T-cell (primary cell): ENCODE results near the gene HSDL2. TPM values are rescaled to one million over a fixed set of nuclear protein-coding genes. Genes with fewer than 3 reads are reported as not detected.

Source experiments
- ATAC-seq, 4 experiments: fragments of 200-7000 bp in 3 of 4; fragments of 150-1000 bp in 1 of 4; cut with Tn5 transposase; replicated peaks in 1 of 4; 1 replicate in 3 of 4; 2 replicates in 1 of 4; pipeline ENCODE4 v1.10.0; 2021; ENCODE audit warnings: moderate library complexity in 3 of 4, mild to moderate bottlenecking in 2 of 4, moderate number of reproducible peaks in 1 of 4
- CTCF ChIA-PET, 2 donors: fragments of 300-600 bp; sonication (Branson Sonifier 250); formaldehyde crosslinking; loops; one replicate each; lab custom pipeline; 2022; ENCODE audit warnings: antibody characterized with exemption in 2 of 2; lab: Charles Lee
- POLR2A ChIA-PET, 2 donors: fragments of 300-600 bp; sonication (Branson Sonifier 250); formaldehyde crosslinking; loops; one replicate each; lab custom pipeline; 2022; ENCODE audit warnings: antibody characterized with exemption in 2 of 2; lab: Charles Lee
- DNase-seq, 35 experiments: peaks; one replicate each; pipeline versions ENCODE4 v3.0.0 to v3.0.0-alpha.2; 2013 to 2023
- H3K27ac ChIP-seq: one replicate; pipeline ENCODE4 v1.5.1; 2013; ENCODE audit warnings: low read length
- H3K27me3 ChIP-seq, 2 experiments: replicated peaks in 1 of 2; 1 replicate in 1 of 2; 2 replicates in 1 of 2; pipeline versions ENCODE4 v1.6.1 to v1.7.0; 2013; ENCODE audit warnings: low read length in 1 of 2, mixed read lengths in 1 of 2; ENCODE audit not compliant: control insufficient read depth in 2 of 2, insufficient read depth in 2 of 2; ENCODE audit errors: extremely low read depth in 1 of 2
- H3K36me3 ChIP-seq, 2 donors: 1 replicate in 1 of 2; 2 replicates in 1 of 2; pipeline versions ENCODE4 v1.6.1 to v1.7.0; 2013; ENCODE audit warnings: low read length in 1 of 2; ENCODE audit not compliant: control insufficient read depth in 2 of 2, insufficient read depth in 1 of 2; ENCODE audit errors: extremely low read depth in 1 of 2
- H3K4me1 ChIP-seq, 2 experiments: 1 replicate in 1 of 2; 2 replicates in 1 of 2; pipeline versions ENCODE4 v1.6.1 to v1.7.0; 2013; ENCODE audit warnings: low read length in 2 of 2, mixed read lengths in 1 of 2; ENCODE audit not compliant: insufficient read depth in 2 of 2, control insufficient read depth in 1 of 2; ENCODE audit errors: extremely low read depth in 1 of 2
- H3K4me3 ChIP-seq, 2 donors: 1 replicate in 1 of 2; 2 replicates in 1 of 2; pipeline versions ENCODE4 v1.5.1 to v1.7.0; 2013; ENCODE audit warnings: mild to moderate bottlenecking in 2 of 2, low read length in 1 of 2, moderate library complexity in 1 of 2; ENCODE audit not compliant: control insufficient read depth in 1 of 2; ENCODE audit errors: extremely low read depth in 1 of 2
- H3K9me3 ChIP-seq: 2 replicates; pipeline ENCODE4 v1.7.0; 2013
- H3K27ac Mint-ChIP-seq, 2 donors: one replicate each; pipeline ENCODE4 v1.8.0; 2020 to 2021; ENCODE audit warnings: mild to moderate bottlenecking in 2 of 2, mixed read lengths in 2 of 2
- H3K27me3 Mint-ChIP-seq, 2 donors: one replicate each; pipeline ENCODE4 v1.8.0; 2021 to 2022; ENCODE audit warnings: mixed read lengths in 2 of 2
- H3K36me3 Mint-ChIP-seq: one replicate; pipeline ENCODE4 v1.8.0; 2021; ENCODE audit warnings: mixed read lengths
- H3K4me1 Mint-ChIP-seq, 3 donors: one replicate each; pipeline ENCODE4 v1.8.0; 2020 to 2022; ENCODE audit warnings: mixed read lengths in 3 of 3, mild to moderate bottlenecking in 1 of 3
- H3K4me3 Mint-ChIP-seq, 3 donors: one replicate each; pipeline ENCODE4 v1.8.0; 2020 to 2022; ENCODE audit warnings: mild to moderate bottlenecking in 3 of 3, mixed read lengths in 3 of 3, moderate library complexity in 3 of 3
- H3K9me3 Mint-ChIP-seq, 3 donors: one replicate each; pipeline ENCODE4 v1.8.0; 2020 to 2022; ENCODE audit warnings: mixed read lengths in 3 of 3
- WGBS: methylation state at CpG from one replicate; pipeline ENCODE4 v1.1.5; 2013; ENCODE audit warnings: missing lambda C conversion rate; ENCODE audit not compliant: insufficient coverage; 5-methylcytosine and 5-hydroxymethylcytosine counted together
- total RNA-seq, 35 experiments: library from RNA in 6 of 35; stranded (reverse) in 6 of 35; fragments of 120-200 nt in 1 of 35; gene quantifications; one replicate each; pipeline versions ENCODE4 v1.2.1 to v1.2.4 and lab custom pipeline; 2013 to 2026

Gene HSDL2
- total RNA-seq, 5 donors from 2014 or later (not counting 1 experiment from before 2014, with no cell fraction given), result 9.1 to 11.8 (median 10.8) TPM

DNA sequence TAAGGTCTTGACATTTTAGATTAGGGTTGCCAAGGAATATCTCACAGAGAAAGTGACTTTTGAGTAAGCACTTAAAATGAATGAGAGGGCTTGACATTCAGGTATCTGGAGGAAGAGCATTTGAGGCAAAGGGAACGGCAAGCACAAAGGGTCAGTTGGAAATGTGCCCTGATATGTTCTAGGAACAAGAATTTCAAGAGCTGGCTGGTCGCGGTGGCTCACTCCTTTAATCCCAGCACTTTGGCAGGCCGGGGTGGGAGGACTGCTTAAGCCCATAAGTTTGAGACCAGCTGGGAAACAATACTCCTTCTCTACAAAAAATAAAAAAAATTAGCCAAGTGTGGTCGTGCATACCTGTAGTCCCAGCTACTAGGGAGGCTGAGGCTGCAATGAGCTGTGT, 123.3 kb downstream of the HSDL2 start:
- no peaks in the 10 kb centered on the region for H3K27me3 Mint-ChIP-seq
- ChIA-PET CTCF (no interaction called here), POLR2A (no interaction called here)
- DNase-seq, result no peak
- H3K9me3 ChIP-seq, result no peaks in the 10 kb centered on the region
- H3K36me3 ChIP-seq, result no peaks in the 10 kb centered on the region
- H3K9me3 Mint-ChIP-seq, result no peaks in the 10 kb centered on the region
- H3K4me3 Mint-ChIP-seq, result no peak overlapping the region
- H3K4me1 ChIP-seq, result no peaks in the 10 kb centered on the region
- H3K27ac ChIP-seq, result no peak overlapping the region
- peaks cover 0 to 2% of the 10 kb centered on the region in 2 experiments for H3K27me3 ChIP-seq
- peaks cover 0 to 7% (median 6%) of the 10 kb centered on the region in 3 donors for H3K4me1 Mint-ChIP-seq
- no peak for ATAC-seq
- H3K27ac Mint-ChIP-seq, result no peak overlapping the region
- peaks cover 6% of the 10 kb centered on the region for H3K36me3 Mint-ChIP-seq
- 92% methylated on average over 4 of the region's 5 CpGs for WGBS
- no peak overlapping the region for H3K4me3 ChIP-seq

DNA sequence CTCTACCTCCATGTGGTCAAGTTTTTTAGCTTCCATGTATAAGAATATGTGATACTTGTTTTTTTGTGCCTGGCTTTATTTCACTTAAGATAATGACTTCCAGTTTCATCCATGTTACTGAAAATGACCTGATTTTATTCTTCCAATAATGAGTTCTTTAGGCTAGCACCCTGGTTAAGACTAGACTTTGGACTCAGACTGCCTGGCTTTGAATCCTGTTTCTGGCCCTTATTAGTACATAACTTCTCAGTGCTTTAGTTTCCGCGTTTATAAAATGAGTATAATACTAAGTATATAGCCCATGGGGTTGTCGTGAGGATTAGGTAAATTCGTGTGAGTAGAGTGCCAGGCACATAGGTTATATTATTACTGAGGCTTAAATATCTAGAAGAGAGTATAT, 125.2 kb downstream of the HSDL2 start:
- H3K27ac Mint-ChIP-seq, result no peak overlapping the region

DNA sequence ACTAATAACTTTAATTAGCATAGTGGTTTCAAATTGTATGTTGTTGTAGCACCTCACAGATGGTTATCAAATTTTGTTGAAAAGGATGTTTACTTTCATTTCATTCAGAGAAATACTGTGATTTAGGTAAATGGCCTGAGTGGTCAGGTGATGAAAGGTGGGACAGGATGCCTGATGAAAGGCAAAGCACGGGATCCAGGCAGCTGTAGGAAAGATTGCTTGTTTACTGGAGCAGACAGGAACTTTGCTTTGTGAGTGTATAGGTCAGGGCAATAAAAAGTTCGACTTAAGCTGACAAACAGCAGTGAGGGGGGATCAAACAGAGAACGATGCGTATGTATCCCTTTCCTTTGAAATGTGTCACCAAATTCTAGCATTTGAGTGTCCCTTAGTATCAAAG, 125.7 kb downstream of the HSDL2 start:
- Histone ChIP-seq H3K27me3 (peaks cover 0 to 2% of the 10 kb centered on the region in 2 experiments), H3K27ac (no peak overlapping the region), H3K36me3 (no peaks in the 10 kb centered on the region), H3K4me1 (no peaks in the 10 kb centered on the region), H3K9me3 (no peaks in the 10 kb centered on the region), H3K4me3 (no peak overlapping the region)
- no peaks in the 10 kb centered on the region for H3K36me3 Mint-ChIP-seq
- ChIA-PET CTCF (interaction anchor here in 1 of 2 donors (1.0 to 1.3 kb wide), 2 partner anchors 62 to 66 kb away, joined by 3 read pairs; no protein-coding TSS in a partner anchor), POLR2A (no interaction called here)
- no peak overlapping the region for H3K4me3 Mint-ChIP-seq
- H3K9me3 Mint-ChIP-seq, result no peaks in the 10 kb centered on the region
- no peaks in the 10 kb centered on the region for H3K27me3 Mint-ChIP-seq
- ATAC-seq, result no peak
- no peak overlapping the region for H3K27ac Mint-ChIP-seq
- no peak for DNase-seq
- WGBS, result 79% methylated on average over 1 of the region's 4 CpGs
- H3K4me1 Mint-ChIP-seq, result peaks cover 0 to 7% (median 6%) of the 10 kb centered on the region in 3 donors

More for the DNA sequence above, 125.2 kb downstream of the HSDL2 start:
- ATAC-seq (no peak), DNase-seq (no peak)
- H3K36me3 Mint-ChIP-seq, result no peaks in the 10 kb centered on the region
- no CpG with 5 or more reads among the region's 4 CpGs for WGBS
- H3K27ac ChIP-seq, result no peak overlapping the region
- no peak overlapping the region for H3K4me3 ChIP-seq
- peaks cover 0 to 2% of the 10 kb centered on the region in 2 experiments for H3K27me3 ChIP-seq
- no peaks in the 10 kb centered on the region for H3K27me3 Mint-ChIP-seq
- H3K9me3 Mint-ChIP-seq, result no peaks in the 10 kb centered on the region
- peaks cover 0 to 7% (median 6%) of the 10 kb centered on the region in 3 donors for H3K4me1 Mint-ChIP-seq
- H3K9me3 ChIP-seq, result no peaks in the 10 kb centered on the region
- H3K4me3 Mint-ChIP-seq, result no peak overlapping the region
- H3K4me1 ChIP-seq, result no peaks in the 10 kb centered on the region
- CTCF ChIA-PET, result interaction anchor here in 1 of 2 donors (1.0 kb wide), 1 partner anchor 66 kb away, joined by 3 read pairs; no protein-coding TSS in a partner anchor
- POLR2A ChIA-PET, result no interaction called here
- no peaks in the 10 kb centered on the region for H3K36me3 ChIP-seq

DNA sequence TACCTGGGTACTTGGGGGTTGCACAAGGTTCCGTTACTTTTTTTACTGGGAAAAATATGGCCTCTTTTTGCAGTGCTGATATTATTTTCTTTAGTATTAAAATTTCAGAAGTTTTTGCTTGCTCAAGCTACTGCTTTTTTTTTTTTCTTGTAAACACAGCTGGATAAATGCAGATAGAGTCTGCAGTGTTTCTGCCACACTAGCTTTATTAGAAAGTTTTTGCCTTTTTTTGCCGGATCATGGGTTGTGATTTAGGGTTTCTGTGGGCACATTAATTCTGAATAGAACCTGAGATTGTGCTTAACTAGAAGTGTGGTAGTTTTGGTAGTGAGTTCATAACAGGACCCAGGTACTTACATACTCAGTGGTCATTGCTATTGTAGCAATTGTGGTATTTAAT, 126.7 kb downstream of the HSDL2 start:
- DNase-seq (no peak), ATAC-seq (no peak)
- Histone ChIP-seq H3K27ac (no peak overlapping the region), H3K36me3 (no peaks in the 10 kb centered on the region), H3K4me3 (no peak overlapping the region), H3K4me1 (no peaks in the 10 kb centered on the region), H3K9me3 (no peaks in the 10 kb centered on the region), H3K27me3 (peaks cover 0 to 2% of the 10 kb centered on the region in 2 experiments)
- Mint-ChIP-seq H3K4me1 (peaks cover 0 to 7% (median 2%) of the 10 kb centered on the region in 3 donors), H3K4me3 (no peak overlapping the region), H3K9me3 (no peaks in the 10 kb centered on the region), H3K27ac (no peak overlapping the region), H3K27me3 (no peaks in the 10 kb centered on the region), H3K36me3 (no peaks in the 10 kb centered on the region)
- CTCF ChIA-PET, result interaction anchor here in 1 of 2 donors (1.3 kb wide), 1 partner anchor 63 kb away, joined by 3 read pairs; no protein-coding TSS in a partner anchor
- POLR2A ChIA-PET, result no interaction called here
- WGBS, result 93% methylated on average over 2 of the region's 2 CpGs

DNA sequence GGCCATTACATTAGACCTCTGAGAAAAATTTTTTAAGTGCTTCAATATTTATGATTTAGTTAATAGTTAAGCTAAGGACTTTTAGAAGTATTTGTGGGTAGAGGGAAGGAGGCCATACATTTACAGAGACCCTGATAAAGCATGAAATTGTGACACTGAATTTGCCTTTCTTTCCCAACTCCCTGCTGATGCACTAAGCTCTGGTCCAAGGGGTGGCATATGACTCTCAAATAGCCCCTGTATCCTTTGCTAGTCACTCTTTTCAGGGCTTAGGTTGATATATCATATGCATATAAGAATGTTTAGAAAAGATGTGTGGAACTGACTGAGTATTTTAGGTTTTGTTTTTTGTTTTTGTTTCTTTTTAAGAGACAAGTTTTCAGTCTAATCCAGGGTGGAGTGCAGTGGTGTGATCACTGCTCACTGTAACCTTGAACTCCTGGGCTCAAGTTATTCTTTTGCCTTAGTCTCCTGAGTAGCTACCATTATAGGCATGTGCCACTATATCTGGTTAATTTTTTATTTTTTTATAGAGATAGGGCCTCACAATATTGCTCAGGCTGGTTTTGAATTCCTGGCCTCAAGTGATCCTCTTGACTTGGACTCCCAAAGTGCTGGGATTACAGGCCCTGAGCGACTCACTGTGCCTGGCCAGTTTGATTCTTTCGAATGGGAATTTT, 127.2 kb downstream of the HSDL2 start:
- POLR2A ChIA-PET, result no interaction called here
- whole genome bisulfite sequencing, result no CpG with 5 or more reads among the region's 2 CpGs
- Mint-ChIP-seq H3K9me3 (no peaks in the 10 kb centered on the region), H3K27ac (no peak overlapping the region), H3K4me3 (no peak overlapping the region), H3K27me3 (no peaks in the 10 kb centered on the region), H3K4me1 (peaks cover 0 to 7% (median 0%) of the 10 kb centered on the region in 3 donors), H3K36me3 (no peaks in the 10 kb centered on the region)
- no peaks in the 10 kb centered on the region for H3K4me1 ChIP-seq
- H3K27ac ChIP-seq, result no peak overlapping the region
- H3K9me3 ChIP-seq, result no peaks in the 10 kb centered on the region
- ATAC-seq (no peak), DNase-seq (no peak)
- peaks cover 0 to 2% of the 10 kb centered on the region in 2 experiments for H3K27me3 ChIP-seq
- H3K4me3 ChIP-seq, result no peak overlapping the region
- CTCF ChIA-PET, result no interaction called here
- no peaks in the 10 kb centered on the region for H3K36me3 ChIP-seq

DNA sequence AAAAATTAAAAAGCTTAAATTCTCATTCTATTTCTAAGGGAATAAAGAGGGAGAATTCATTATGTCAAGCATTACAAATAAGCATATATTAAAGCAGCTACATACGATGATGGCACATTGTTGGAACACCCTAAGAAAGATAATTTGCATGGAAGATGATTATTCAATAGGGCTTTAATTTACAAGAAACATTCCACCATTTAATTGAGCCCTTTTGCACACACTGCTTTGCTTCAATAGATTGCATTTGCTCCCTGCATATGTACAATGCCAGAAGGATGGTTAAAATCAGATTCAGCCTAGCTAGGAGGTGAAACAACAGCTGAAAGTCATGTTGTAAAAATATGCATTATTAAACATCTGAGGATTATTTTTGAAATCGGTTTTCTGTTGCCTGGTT, 128.5 kb downstream of the HSDL2 start:
- Histone ChIP-seq H3K36me3 (no peaks in the 10 kb centered on the region), H3K27me3 (no peaks in the 10 kb centered on the region), H3K4me3 (no peak overlapping the region), H3K4me1 (no peaks in the 10 kb centered on the region), H3K27ac (no peak overlapping the region), H3K9me3 (no peaks in the 10 kb centered on the region)
- H3K4me3 Mint-ChIP-seq, result no peak overlapping the region
- no peaks in the 10 kb centered on the region for H3K27me3 Mint-ChIP-seq
- CTCF ChIA-PET, result interaction anchor here (0.6 kb wide), 2 partner anchors 23 to 129 kb away, joined by 4 to 5 read pairs; no protein-coding TSS in a partner anchor
- no peak overlapping the region for H3K27ac Mint-ChIP-seq
- POLR2A ChIA-PET, result no interaction called here
- no CpG with 5 or more reads among the region's 2 CpGs for WGBS
- no peak for ATAC-seq
- DNase-seq, result no peak
- H3K4me1 Mint-ChIP-seq, result peaks cover 0 to 7% (median 0%) of the 10 kb centered on the region in 3 donors
- H3K36me3 Mint-ChIP-seq, result no peaks in the 10 kb centered on the region
- H3K9me3 Mint-ChIP-seq, result no peaks in the 10 kb centered on the region
